Fibroblast of skin of left biceps (primary cell): ENCODE results near the gene TOX2.
A peak's percentile ranks its signal among the peaks of the same experiment; 100 is the strongest.

Source experiments
- DNase-seq, 2 experiments: peaks; one replicate each; pipeline ENCODE4 v3.0.0-alpha.2; 2013; ENCODE audit warnings: low read depth in 2 of 2

The TOX2 gene

GRCh38 chr20:43957392-43957791 is 42.7 kb downstream of the TOX2 start:
- no peak for DNase-seq

- DNase-seq = no peak
Observed at GRCh38 chr20:43958626-43959025, 44.0 kb downstream of the TOX2 start.

- DNase-seq = no peak
Observed at GRCh38 chr20:43959079-43959919, 44.6 kb downstream of the TOX2 start.

- DNase-seq = no peak
Observed at GRCh38 chr20:43959920-43960227, 45.2 kb downstream of the TOX2 start.

GRCh38 chr20:43960231-43960630 is 45.6 kb downstream of the TOX2 start:
- DNase-seq = no peak

GRCh38 chr20:43961116-43961515 is 46.5 kb downstream of the TOX2 start:
- no peak for DNase-seq

- no peak for DNase-seq
Observed at GRCh38 chr20:43961541-43962471, 47.2 kb downstream of the TOX2 start.

GRCh38 chr20:43962530-43962929 is 47.9 kb downstream of the TOX2 start:
- DNase-seq = no peak

- no peak for DNase-seq
Observed at GRCh38 chr20:43963233-43963632, 48.6 kb downstream of the TOX2 start.

GRCh38 chr20:43963872-43964791 is 49.5 kb downstream of the TOX2 start:
- peak; percentile 73 to 74 for DNase-seq

GRCh38 chr20:43968341-43969000 is 53.8 kb downstream of the TOX2 start:
- DNase-seq = no peak

GRCh38 chr20:43969028-43969447 is 54.4 kb downstream of the TOX2 start:
- no peak for DNase-seq

- no peak for DNase-seq
Observed at GRCh38 chr20:43969501-43970182, 55.0 kb downstream of the TOX2 start.

- no peak for DNase-seq
Observed at GRCh38 chr20:43971267-43971666, 56.6 kb downstream of the TOX2 start.

- no peak for DNase-seq
Observed at GRCh38 chr20:43972051-43972450, 57.4 kb downstream of the TOX2 start.

GRCh38 chr20:43972692-43973091 is 58.0 kb downstream of the TOX2 start:
- DNase-seq = no peak

- no peak for DNase-seq
Observed at GRCh38 chr20:43973231-43973630, 58.6 kb downstream of the TOX2 start.

GRCh38 chr20:43973671-43974450 is 59.2 kb downstream of the TOX2 start:
- no peak for DNase-seq

GRCh38 chr20:43974695-43975094 is 60.0 kb downstream of the TOX2 start:
- no peak for DNase-seq
